ENCODE results near the gene WSCD2. TPM values are rescaled to one million over a fixed set of nuclear protein-coding genes. Genes with fewer than 3 reads are reported as not detected.

WSCD2 gene
- total and polyA plus RNA-seq, 9 donors = under 0.01 to 2.6 (median 0.53) TPM; not detected in 1

GRCh38 chr12:108115123-108116121 is 13.7 kb upstream of the WSCD2 start:
- WGBS, 3 donors = 46 to 57% (median 48%) methylated on average over 7 of the region's 7 CpGs
- Histone ChIP-seq H3K4me3 (no peak overlapping the region), H3K9me3 (no peaks in the 10 kb centered on the region), H3K27me3 (no peaks in the 10 kb centered on the region), H3K36me3 (no peaks in the 10 kb centered on the region), H3K4me1 (ENCODE audit: insufficient read depth) (no peaks in the 10 kb centered on the region), H3K27ac (no peak overlapping the region)
- intact Hi-C loops (cut with DNase I) = no loop called here
- no peak for DNase-seq
- TF ChIP-seq EP300 (IDR thresholded peaks at IDR 0.05) = no peak
- TF ChIP-seq POLR2A (IDR thresholded peaks at IDR 0.05) = no peak
- no peak for TF ChIP-seq CTCF (IDR thresholded peaks at IDR 0.05)

GRCh38 chr12:108116254-108116653 is 12.8 kb upstream of the WSCD2 start:
- Histone ChIP-seq H3K9me3 (no peaks in the 10 kb centered on the region), H3K4me3 (no peak overlapping the region), H3K27ac (no peak overlapping the region), H3K36me3 (no peaks in the 10 kb centered on the region), H3K4me1 (ENCODE audit: insufficient read depth) (no peaks in the 10 kb centered on the region), H3K27me3 (no peaks in the 10 kb centered on the region)
- WGBS, 3 donors = 60 to 73% (median 66%) methylated on average over 4 of the region's 4 CpGs
- TF ChIP-seq CTCF (IDR thresholded peaks at IDR 0.05) (no peak), EP300 (IDR thresholded peaks at IDR 0.05) (no peak)
- no peak for DNase-seq
- intact Hi-C loops (cut with DNase I) = no loop called here

- WGBS, 3 donors = 42 to 68% (median 65%) methylated on average over 1 of the region's 1 CpG
- H3K36me3 ChIP-seq = no peaks in the 10 kb centered on the region
- DNase-seq = no peak
- TF ChIP-seq POLR2A (IDR thresholded peaks at IDR 0.05) (no peak), CTCF (IDR thresholded peaks at IDR 0.05) (no peak), EP300 (IDR thresholded peaks at IDR 0.05) (no peak)
- H3K27me3 ChIP-seq = no peaks in the 10 kb centered on the region
- H3K4me1 ChIP-seq (ENCODE audit: insufficient read depth) = no peaks in the 10 kb centered on the region
- no peak overlapping the region for H3K27ac ChIP-seq
- intact Hi-C loops (cut with DNase I) = no loop called here
- H3K9me3 ChIP-seq = no peaks in the 10 kb centered on the region
- H3K4me3 ChIP-seq = no peak overlapping the region
Observed at GRCh38 chr12:108116699-108117098, 12.4 kb upstream of the WSCD2 start.

GRCh38 chr12:108117163-108117849 is 11.8 kb upstream of the WSCD2 start:
- WGBS, 3 donors = 77 to 86% (median 81%) methylated on average over 6 of the region's 6 CpGs
- no peaks in the 10 kb centered on the region for H3K4me1 ChIP-seq (ENCODE audit: insufficient read depth)
- H3K27me3 ChIP-seq = no peaks in the 10 kb centered on the region
- H3K9me3 ChIP-seq = no peaks in the 10 kb centered on the region
- no peak for TF ChIP-seq CTCF (IDR thresholded peaks at IDR 0.05)
- no peak for TF ChIP-seq POLR2A (IDR thresholded peaks at IDR 0.05)
- no peak for TF ChIP-seq EP300 (IDR thresholded peaks at IDR 0.05)
- intact Hi-C loops (cut with DNase I) = no loop called here
- H3K4me3 ChIP-seq = no peak overlapping the region
- no peak overlapping the region for H3K27ac ChIP-seq
- DNase-seq = no peak
- no peaks in the 10 kb centered on the region for H3K36me3 ChIP-seq

Measured in ovary (tissue), 9 donors.